Colonic mucosa (tissue), 4 donors: ENCODE results near the gene TRPV4. TPM values are rescaled to one million over a fixed set of nuclear protein-coding genes. Genes with fewer than 3 reads are reported as not detected.
"Not testable (repeated sequence)": the region's sequence is repeated elsewhere in the genome, so short reads cannot be mapped to it uniquely, and the experiment has no call there.

ENCODE experiments used
- DNase-seq: peaks from one replicate; pipeline ENCODE4 v3.0.0-alpha.2; 2020
- H3K27ac ChIP-seq: fragments of 200-600 bp; one replicate; pipeline ENCODE4 v1.8.0; 2021
- H3K27me3 ChIP-seq: fragments of 200-600 bp; one replicate; pipeline ENCODE4 v1.8.0; 2021
- H3K36me3 ChIP-seq: fragments of 200-600 bp; one replicate; pipeline ENCODE4 v1.8.0; 2021
- H3K4me1 ChIP-seq: fragments of 200-600 bp; one replicate; pipeline ENCODE4 v1.8.0; 2021; ENCODE audit warnings: mild to moderate bottlenecking
- H3K4me3 ChIP-seq: fragments of 200-600 bp; one replicate; pipeline ENCODE4 v1.8.0; 2021
- H3K9ac ChIP-seq, 2 donors: one replicate each; pipeline ENCODE4 v1.7.0; 2013; ENCODE audit warnings: control low read depth in 2 of 2, low read depth in 2 of 2, low read length in 2 of 2
- H3K9me3 ChIP-seq: fragments of 200-600 bp; one replicate; pipeline ENCODE4 v1.8.0; 2021
- intact Hi-C: fragments of 100-400 bp; cut with DNase I; formaldehyde crosslinking; loops from one replicate; pipeline ENCODE4 v1.14.1; 2022
- total RNA-seq, 2 donors: library from RNA; stranded (reverse); fragmentation: NEBNext Ultra II Directional in 1 of 2; extraction: Animal tissue kit (Norgen Biotek cat#: 25700) in 1 of 2; gene quantifications; one replicate each; pipeline ENCODE4 v1.2.1, GENCODE V29; 2021
- TF ChIP-seq, protein P1 (sequence below): fragments of 200-600 bp; IDR thresholded peaks from one replicate; pipeline ENCODE4 v1.8.0; 2022; ENCODE audit warnings: antibody characterized with exemption, mild to moderate bottlenecking
- donor health status: healthy.
- donor health status: DM: no; HTN: no; CAD: no.
- donor health status: DM: no; HTN: no; CAD: no.

The TRPV4 gene
- total RNA-seq, 2 donors from 2014 or later: 0.10 to 0.32 TPM

DNA sequence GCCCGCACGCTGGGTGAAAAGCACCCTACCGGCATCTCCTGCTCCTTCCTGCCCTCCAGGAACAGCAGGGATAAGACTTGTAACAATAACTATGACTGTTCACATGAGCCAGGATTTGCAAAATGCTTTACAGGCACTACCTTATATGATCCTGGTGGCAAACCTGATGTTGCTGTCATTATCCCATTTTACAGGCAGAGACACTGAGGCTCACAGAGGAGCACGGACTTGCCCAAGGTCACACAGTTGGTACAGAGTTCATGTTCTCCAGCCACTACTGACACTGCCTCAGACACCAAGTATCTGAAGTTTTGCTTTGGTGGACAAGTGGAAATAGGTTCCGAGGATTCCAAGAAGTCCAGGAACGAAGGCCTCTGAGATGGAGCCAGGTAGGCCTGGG is 24.5 kb upstream of the TRPV4 start:
- Histone ChIP-seq H3K4me3 (no peak overlapping the region), H3K27me3 (no peaks in the 10 kb centered on the region), H3K36me3 (peaks cover 20% of the 10 kb centered on the region), H3K9me3 (no peaks in the 10 kb centered on the region), H3K4me1 (no peaks in the 10 kb centered on the region), H3K27ac (no peak overlapping the region), H3K9ac (no peak overlapping the region)
- intact Hi-C loops: no loop called here
- no peak for DNase-seq
- TF ChIP-seq, protein P1, sequence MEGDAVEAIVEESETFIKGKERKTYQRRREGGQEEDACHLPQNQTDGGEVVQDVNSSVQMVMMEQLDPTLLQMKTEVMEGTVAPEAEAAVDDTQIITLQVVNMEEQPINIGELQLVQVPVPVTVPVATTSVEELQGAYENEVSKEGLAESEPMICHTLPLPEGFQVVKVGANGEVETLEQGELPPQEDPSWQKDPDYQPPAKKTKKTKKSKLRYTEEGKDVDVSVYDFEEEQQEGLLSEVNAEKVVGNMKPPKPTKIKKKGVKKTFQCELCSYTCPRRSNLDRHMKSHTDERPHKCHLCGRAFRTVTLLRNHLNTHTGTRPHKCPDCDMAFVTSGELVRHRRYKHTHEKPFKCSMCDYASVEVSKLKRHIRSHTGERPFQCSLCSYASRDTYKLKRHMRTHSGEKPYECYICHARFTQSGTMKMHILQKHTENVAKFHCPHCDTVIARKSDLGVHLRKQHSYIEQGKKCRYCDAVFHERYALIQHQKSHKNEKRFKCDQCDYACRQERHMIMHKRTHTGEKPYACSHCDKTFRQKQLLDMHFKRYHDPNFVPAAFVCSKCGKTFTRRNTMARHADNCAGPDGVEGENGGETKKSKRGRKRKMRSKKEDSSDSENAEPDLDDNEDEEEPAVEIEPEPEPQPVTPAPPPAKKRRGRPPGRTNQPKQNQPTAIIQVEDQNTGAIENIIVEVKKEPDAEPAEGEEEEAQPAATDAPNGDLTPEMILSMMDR: no peak

DNA sequence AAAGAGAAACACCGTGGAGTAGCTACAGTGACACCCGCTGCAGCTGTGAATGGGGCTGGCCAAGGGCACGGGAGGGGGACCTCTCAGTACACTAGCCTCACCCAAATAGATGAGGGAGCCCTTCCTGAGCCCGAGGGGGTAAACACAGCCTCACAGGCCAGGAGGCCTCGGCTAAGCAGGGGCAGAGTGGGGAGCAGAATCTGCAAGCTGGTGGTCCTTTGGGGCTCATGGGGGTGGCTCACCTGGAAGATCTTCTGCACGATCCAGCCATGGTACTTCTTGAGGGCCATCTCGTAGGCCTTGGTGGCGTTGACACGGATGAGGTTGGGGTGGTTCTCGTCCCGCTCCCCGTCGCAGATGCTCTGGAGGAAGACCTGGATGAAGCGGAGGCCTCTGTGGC is 22.2 kb upstream of the TRPV4 start:
- no peak overlapping the region for H3K27ac ChIP-seq
- intact Hi-C loops: no loop called here
- no peak overlapping the region for H3K9ac ChIP-seq
- H3K4me1 ChIP-seq: no peaks in the 10 kb centered on the region
- no peaks in the 10 kb centered on the region for H3K9me3 ChIP-seq
- H3K36me3 ChIP-seq: peaks cover 20% of the 10 kb centered on the region
- no peak for DNase-seq
- H3K27me3 ChIP-seq: no peaks in the 10 kb centered on the region
- TF ChIP-seq, protein P1: no peak
- H3K4me3 ChIP-seq: no peak overlapping the region

DNA sequence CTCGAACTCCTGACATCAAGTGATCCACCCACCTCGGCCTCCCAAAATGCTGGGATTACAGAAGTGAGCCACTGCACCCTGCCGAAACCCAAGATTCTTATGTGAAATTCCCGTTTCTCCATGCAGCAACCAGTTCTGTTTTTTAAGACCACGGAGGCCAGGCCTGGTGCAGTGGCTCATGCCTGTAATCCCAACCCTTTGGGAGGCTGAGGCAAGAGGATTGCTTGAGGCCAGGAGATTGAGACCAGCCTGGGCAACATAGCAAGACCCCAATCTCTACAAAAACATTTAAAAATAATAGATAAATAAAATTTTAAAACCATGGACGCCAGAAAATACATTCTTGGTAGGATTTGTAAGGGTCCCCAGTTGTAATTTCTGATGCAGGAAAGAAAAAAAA is 17.3 kb upstream of the TRPV4 start:
- H3K27me3 ChIP-seq, H3K9me3 ChIP-seq, intact Hi-C loops, H3K36me3 ChIP-seq, H3K4me3 ChIP-seq, H3K27ac ChIP-seq, H3K9ac ChIP-seq, H3K4me1 ChIP-seq, DNase-seq: not testable (repeated sequence)

DNA sequence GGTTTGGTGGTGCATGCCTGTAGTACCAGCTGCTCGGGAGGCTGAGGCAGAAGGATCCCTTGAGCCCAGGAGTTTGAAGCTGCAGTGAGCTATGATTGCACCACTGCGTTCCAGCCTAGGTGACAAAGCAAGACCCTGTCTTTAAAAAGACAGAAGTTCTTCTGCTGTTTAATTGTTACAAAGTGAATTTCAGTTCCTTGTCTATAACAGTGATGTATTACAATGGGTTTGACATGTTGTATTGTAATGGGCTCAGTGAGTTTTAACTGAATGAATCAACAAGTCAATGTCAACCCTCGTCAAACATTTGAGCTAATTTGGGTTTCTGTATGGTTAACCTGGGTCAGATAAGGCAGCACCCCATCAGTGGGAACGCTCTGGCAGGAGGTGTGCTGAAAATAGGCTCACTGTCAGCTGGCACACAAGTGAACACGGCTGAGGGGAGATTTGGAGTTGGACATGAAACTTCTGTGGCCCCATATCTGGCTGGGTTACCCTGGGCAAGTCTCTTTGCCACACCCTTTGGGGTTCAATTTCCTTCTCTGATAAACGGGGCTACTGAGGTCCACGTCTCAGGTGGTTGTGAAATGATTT is 14.0 kb upstream of the TRPV4 start:
- no peaks in the 10 kb centered on the region for H3K36me3 ChIP-seq
- no peak overlapping the region for H3K27ac ChIP-seq
- intact Hi-C loops: loop anchor here (5.0 kb wide), 1 partner anchor 40 kb away; no protein-coding TSS in a partner anchor
- H3K27me3 ChIP-seq: no peaks in the 10 kb centered on the region
- H3K9ac ChIP-seq: no peak overlapping the region
- no peaks in the 10 kb centered on the region for H3K9me3 ChIP-seq
- no peaks in the 10 kb centered on the region for H3K4me1 ChIP-seq
- DNase-seq: no peak
- TF ChIP-seq, protein P1: no peak
- H3K4me3 ChIP-seq: no peak overlapping the region

DNA sequence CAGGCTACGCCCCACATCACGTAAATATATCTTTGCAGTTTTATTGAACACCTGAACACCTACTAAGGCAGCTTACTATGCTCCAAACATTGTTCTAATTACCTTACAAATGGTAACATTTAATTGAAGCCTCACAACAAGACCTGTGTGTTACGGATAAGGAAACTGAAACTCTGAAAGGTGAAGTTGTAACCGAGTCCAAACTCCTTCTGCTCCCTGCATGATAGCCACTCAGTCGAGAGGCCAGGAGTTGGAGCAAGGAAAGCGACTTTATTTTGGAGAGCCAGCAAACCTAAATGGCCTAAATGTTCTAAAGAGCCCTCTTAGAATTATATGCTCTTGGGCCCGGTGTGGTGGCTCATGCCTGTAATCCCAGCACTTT is 12.6 kb upstream of the TRPV4 start:
- H3K4me3 ChIP-seq: peak overlapping the region; percentile 4
- no peak overlapping the region for H3K27ac ChIP-seq
- H3K9me3 ChIP-seq: no peaks in the 10 kb centered on the region
- TF ChIP-seq, protein P1: no peak
- no peak for DNase-seq
- intact Hi-C loops: loop anchor here (5.0 kb wide), 1 partner anchor 39 kb away; no protein-coding TSS in a partner anchor
- no peaks in the 10 kb centered on the region for H3K4me1 ChIP-seq
- H3K9ac ChIP-seq: peak overlapping the region in 1 of 2 donors; percentile 41
- H3K36me3 ChIP-seq: no peaks in the 10 kb centered on the region
- H3K27me3 ChIP-seq: no peaks in the 10 kb centered on the region

DNA sequence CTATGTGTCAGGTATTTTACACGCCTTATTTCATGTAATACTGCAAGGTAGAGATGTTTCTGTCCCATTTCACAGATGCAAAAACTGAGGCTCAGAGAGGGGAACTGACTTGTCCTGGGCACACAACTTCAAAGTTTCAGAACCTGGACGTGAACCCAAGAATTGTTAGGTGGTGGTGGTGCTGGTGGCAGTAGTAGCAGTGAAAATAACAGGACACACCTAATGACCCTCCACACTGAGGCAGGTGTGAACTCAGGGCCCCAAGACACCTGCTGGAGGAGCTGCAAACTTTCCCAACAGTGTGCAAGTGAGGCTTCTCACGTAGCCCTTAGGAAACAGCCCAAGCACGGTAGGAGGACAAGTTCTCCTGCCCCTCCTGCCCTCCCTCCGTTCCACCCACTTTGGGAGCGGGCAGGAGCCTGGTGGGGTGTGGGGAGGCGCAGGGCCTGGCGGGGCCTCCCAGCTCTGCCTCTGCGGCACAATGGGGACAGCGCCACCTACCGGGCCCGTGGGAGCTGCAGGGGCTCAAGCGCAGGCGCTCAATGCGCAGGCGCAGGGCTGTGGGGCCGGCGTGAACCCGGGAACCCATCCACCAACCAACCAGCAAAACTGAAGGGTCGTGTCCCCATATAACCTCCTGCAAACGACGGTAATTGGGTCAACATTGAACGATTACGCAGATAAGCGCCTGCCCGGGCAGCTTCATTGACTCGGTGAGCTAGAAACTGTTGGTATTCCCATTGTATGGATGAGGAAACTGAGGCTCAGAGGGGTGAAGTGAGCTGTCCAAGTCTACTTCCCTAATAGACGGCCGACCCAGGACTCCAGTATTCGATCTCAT is 12.0 kb upstream of the TRPV4 start:
- H3K4me1 ChIP-seq: no peaks in the 10 kb centered on the region
- H3K4me3 ChIP-seq: peak overlapping the region; percentile 4
- no peaks in the 10 kb centered on the region for H3K27me3 ChIP-seq
- no peaks in the 10 kb centered on the region for H3K9me3 ChIP-seq
- H3K9ac ChIP-seq: peak overlapping the region in 1 of 2 donors; percentile 41
- intact Hi-C loops: loop anchor here (5.0 kb wide), 1 partner anchor 38 kb away; no protein-coding TSS in a partner anchor
- no peaks in the 10 kb centered on the region for H3K36me3 ChIP-seq
- DNase-seq: peak; percentile 90
- TF ChIP-seq, protein P1: peak; percentile 99
- H3K27ac ChIP-seq: no peak overlapping the region
